ENCODE data around the gene ZNF124.

ZNF124 gene

DNA sequence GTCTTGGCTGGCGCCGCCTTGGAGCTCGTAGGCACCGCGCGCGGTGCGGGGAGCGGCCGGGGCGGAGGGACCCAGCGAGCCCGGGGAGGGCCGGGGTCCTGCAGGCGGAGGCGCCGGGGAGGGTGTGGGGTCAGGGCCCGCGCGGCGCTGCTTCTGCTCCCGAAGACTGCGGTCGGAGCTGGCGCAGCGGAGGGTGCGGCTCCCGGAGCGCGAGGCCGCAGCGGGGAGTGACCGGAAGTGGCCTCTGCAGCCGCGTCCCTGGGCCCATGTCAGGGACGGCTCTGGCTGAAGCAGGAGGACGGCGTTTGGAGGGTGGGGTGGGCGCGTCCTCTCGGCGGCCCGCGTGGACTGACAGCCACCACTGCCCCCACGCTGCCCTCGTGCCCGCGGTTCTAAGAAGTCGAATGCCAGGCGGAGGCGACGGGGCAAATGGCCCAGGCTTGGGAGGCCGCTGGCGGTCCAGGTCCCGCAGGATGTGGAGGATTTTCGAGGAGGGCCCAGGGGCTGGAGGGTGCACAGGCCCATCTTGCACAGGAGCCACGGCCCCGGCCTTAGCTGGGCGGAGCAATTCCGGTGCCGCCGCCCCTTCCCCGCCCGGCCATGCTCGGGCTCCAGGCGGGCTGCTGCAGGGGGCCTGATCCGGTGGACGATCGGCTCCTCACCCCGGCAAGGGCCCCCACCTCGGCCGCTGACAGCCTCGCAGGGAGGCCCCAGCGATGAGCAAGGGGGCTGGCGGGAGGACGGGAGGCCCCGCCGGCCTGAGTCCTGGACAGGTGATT is 59.9 kb downstream of the ZNF124 start:
- no peak for DNase-seq

GRCh38 chr1:247111259-247111699 is 60.5 kb downstream of the ZNF124 start:
- no peak for DNase-seq

GRCh38 chr1:247110627-247111258 is 61.1 kb downstream of the ZNF124 start:
- peak; percentile 47 for DNase-seq

DNA sequence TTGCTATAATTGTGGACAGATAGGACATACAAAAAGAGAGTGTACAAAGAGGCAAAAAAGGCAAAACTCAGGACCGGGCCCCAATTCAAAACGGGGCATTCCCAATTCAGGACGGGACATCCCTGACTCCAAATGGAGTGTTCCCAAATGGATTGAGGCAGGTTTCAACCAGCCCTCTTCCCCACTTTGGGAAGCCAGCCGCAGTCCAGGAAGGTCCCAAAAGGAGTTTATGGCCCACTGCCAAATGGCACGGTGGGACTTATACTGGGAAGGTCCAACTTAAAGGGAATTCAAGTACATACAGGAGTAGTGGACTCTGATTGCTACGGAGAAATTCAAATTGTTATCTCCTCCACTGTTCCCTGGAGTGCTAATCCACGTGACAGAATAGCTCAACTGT is 64.1 kb downstream of the ZNF124 start:
- DNase-seq: no peak

DNA sequence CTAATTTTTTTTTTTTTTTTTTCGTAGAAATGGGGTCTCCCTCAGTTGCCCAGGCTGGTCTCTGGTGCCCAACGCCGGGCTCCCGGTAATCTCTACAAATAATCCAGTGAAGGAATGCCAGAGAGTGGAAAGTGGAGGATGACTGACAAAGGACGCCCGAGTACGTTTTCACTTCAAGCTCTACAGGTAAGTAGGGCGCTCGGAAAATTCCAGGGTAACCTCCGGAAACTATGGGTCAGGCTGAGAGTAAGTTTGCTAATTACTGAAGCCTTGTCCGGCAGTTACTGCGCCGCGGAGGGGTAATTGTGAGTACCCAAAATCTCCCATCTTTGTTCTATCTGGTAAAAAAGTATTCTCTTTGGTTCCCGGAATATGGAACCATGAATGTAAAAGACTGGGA is 65.9 kb downstream of the ZNF124 start:
- no peak for DNase-seq

Data from activated naive CD4-positive, alpha-beta T cell treated with anti-CD3 and anti-CD28 coated beads, Interleukin-2, amount 50 U/mL, for 16 hours (primary cell).